GM12874 (cell line): ENCODE measurements around the gene JAK3.

ENCODE experiments used
- TF ChIP-seq, protein P1 (sequence below): IDR thresholded peaks from 2 replicates; pipeline ENCODE4 v1.5.1; 2011; ENCODE audit warnings: low read depth, mild to moderate bottlenecking, control low read depth, low read length, moderate library complexity; ENCODE audit not compliant: insufficient read depth

The JAK3 gene

GRCh38 chr19:17847538-17848366 is at the start of gene JAK3:
Gene JAK3, minus strand, starts transcription at chr19:17847982. Its CDS starts 3,565 bp downstream, at chr19:17844417.
- TF ChIP-seq, protein P1, sequence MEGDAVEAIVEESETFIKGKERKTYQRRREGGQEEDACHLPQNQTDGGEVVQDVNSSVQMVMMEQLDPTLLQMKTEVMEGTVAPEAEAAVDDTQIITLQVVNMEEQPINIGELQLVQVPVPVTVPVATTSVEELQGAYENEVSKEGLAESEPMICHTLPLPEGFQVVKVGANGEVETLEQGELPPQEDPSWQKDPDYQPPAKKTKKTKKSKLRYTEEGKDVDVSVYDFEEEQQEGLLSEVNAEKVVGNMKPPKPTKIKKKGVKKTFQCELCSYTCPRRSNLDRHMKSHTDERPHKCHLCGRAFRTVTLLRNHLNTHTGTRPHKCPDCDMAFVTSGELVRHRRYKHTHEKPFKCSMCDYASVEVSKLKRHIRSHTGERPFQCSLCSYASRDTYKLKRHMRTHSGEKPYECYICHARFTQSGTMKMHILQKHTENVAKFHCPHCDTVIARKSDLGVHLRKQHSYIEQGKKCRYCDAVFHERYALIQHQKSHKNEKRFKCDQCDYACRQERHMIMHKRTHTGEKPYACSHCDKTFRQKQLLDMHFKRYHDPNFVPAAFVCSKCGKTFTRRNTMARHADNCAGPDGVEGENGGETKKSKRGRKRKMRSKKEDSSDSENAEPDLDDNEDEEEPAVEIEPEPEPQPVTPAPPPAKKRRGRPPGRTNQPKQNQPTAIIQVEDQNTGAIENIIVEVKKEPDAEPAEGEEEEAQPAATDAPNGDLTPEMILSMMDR: no peak

- TF ChIP-seq, protein P1: no peak
Measured at GRCh38 chr19:17893766-17894165, 46.0 kb upstream of the JAK3 start.

DNA sequence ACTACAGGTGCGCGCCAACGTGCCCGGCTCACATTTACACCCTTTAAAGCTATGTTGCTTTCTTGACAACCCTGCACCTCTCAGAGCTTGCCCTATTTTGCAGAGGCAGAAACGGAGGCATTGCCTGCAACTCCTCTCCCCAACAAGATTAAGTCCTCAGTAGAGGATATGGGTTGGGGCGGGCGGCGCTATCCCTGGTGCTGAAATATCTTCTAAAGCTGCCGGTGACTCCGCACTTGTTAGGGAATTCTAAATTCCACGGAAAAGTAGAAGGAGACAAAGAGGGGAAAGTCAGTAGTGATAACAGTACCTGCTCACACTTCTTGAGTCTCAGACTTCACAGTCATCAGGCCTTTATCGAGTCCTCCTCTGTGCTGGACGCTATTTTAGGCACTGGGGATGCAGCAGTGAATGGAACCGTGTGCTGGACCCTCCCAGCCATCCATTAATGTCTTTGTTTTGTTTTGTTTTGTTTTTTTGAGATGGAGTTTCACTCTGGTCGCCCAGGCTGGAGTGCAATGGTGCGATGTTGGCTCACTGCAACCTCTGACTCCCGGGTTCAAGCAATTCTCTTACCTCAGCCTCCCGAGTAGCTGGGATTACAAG is 41.9 kb upstream of the JAK3 start:
- TF ChIP-seq, protein P1: no peak

GRCh38 chr19:17888260-17888659 is 40.5 kb upstream of the JAK3 start:
- TF ChIP-seq, protein P1: no peak

DNA sequence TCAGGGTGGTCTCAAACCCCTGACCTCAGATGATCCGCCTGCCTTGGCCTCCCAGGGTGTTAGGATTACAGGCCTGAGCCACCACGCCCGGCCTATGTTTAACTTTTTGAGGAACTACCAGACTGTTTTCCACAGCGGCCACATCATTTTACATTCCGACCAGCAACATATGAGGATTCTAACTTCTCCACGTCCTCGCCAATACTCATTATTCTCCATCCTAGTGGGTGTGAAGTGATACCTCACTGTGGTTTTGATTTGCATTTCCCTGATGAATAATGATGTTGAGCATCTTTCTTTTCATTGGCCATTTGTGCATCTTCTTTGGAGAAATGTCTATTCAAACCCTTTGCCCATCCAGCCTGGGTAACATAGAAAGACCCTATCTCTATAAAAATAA is 38.7 kb upstream of the JAK3 start:
- TF ChIP-seq, protein P1: no peak

- TF ChIP-seq, protein P1: no peak
Measured at GRCh38 chr19:17883627-17884410, 36.0 kb upstream of the JAK3 start.

DNA sequence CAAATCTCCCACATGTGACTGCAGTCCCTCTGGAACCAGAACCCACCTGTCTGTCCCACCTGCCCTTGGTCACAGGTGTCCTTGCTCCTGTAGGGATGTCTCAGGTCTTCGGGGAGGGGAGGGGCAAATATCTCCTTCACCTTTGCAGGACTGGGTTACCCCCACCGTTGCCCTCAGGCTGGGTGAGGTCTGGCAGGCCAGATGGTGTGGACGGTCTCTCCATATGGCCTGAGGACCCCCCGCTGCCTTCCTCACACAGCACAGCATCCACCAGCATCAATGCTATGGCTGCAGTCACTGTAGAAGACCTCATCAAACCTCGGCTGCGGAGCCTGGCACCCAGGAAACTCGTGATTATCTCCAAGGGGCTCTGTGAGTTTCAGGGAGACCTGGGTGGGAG is 33.9 kb upstream of the JAK3 start:
- TF ChIP-seq, protein P1: no peak
